Neural crest cell (in vitro differentiated cells): ENCODE measurements around the gene METTL17. TPM values are rescaled to one million over a fixed set of nuclear protein-coding genes. Genes with fewer than 3 reads are reported as not detected.
"Not testable (repeated sequence)": the region's sequence is repeated elsewhere in the genome, so short reads cannot be mapped to it uniquely, and the experiment has no call there.

ENCODE experiments used
- DNase-seq: peaks from one replicate; pipeline ENCODE4 v3.0.0; 2021; ENCODE audit warnings: low read depth, mixed read lengths, low spot score
- H3K27ac Mint-ChIP-seq: one replicate; pipeline ENCODE4 v1.8.0; 2021; ENCODE audit warnings: mild to moderate bottlenecking, mixed read lengths; ENCODE audit not compliant: unreplicated experiment
- H3K27me3 Mint-ChIP-seq: 2 replicates; pipeline ENCODE4 v1.8.0; 2021; ENCODE audit warnings: low read depth, mild to moderate bottlenecking, mixed read lengths
- H3K36me3 Mint-ChIP-seq: 2 replicates; pipeline ENCODE4 v1.8.0; 2021; ENCODE audit warnings: low read depth, mild to moderate bottlenecking, mixed read lengths
- H3K4me1 Mint-ChIP-seq: 2 replicates; pipeline ENCODE4 v1.8.0; 2021; ENCODE audit warnings: mixed read lengths
- H3K4me3 Mint-ChIP-seq: one replicate; pipeline ENCODE4 v1.8.0; 2021; ENCODE audit warnings: mild to moderate bottlenecking, mixed read lengths
- H3K9me3 Mint-ChIP-seq: 2 replicates; pipeline ENCODE4 v1.8.0; 2021; ENCODE audit warnings: mixed read lengths
- CTCF ChIP-seq: fragments of 200-600 bp; sonication (generic); conservative IDR thresholded peaks from 2 replicates; pipeline ENCODE4 v1.5.0; 2021; ENCODE audit warnings: antibody characterized with exemption, mild to moderate bottlenecking
- total RNA-seq: library from RNA; stranded (reverse); gene quantifications from 2 replicates; pipeline ENCODE4 v1.2.1, GENCODE V29; 2021

METTL17 gene
- total RNA-seq, 1 donor from 2014 or later: 86.5 TPM

GRCh38 chr14:21040370-21040925 is 50.7 kb downstream of the METTL17 start:
- H3K4me1 Mint-ChIP-seq: peaks cover 7% of the 10 kb centered on the region
- H3K27me3 Mint-ChIP-seq: peaks cover 29% of the 10 kb centered on the region
- no peak for DNase-seq
- H3K9me3 Mint-ChIP-seq: no peaks in the 10 kb centered on the region
- H3K27ac Mint-ChIP-seq: no peak overlapping the region
- H3K4me3 Mint-ChIP-seq: no peak overlapping the region
- no peaks in the 10 kb centered on the region for H3K36me3 Mint-ChIP-seq
- TF ChIP-seq CTCF: no peak

- H3K9me3 Mint-ChIP-seq, H3K4me3 Mint-ChIP-seq: not testable (repeated sequence)
Measured at GRCh38 chr14:21040941-21041340, 51.2 kb downstream of the METTL17 start.

GRCh38 chr14:21041676-21042433 is 52.1 kb downstream of the METTL17 start, which contains the start of gene RNASE7:
Gene RNASE7 (plus strand): TSS chr14:21042362. CDS start chr14:21042993, 631 bp downstream.
- Mint-ChIP-seq H3K4me1 (peaks cover 7% of the 10 kb centered on the region), H3K27ac (peak within 1 kb of the TSS; percentile 83), H3K36me3 (no peaks in the 10 kb centered on the region), H3K4me3 (no peak within 1 kb of the TSS), H3K27me3 (peaks cover 32% of the 10 kb centered on the region), H3K9me3 (no peaks in the 10 kb centered on the region)
- no peak for TF ChIP-seq CTCF
- no peak for DNase-seq

More at GRCh38 chr14:21040941-21041340, 51.2 kb downstream of the METTL17 start:
- H3K36me3 Mint-ChIP-seq, H3K27ac Mint-ChIP-seq, DNase-seq, H3K4me1 Mint-ChIP-seq: not testable (repeated sequence)
- H3K27me3 Mint-ChIP-seq: peaks cover 32% of the 10 kb centered on the region

- Mint-ChIP-seq H3K27ac (no peak overlapping the region), H3K27me3 (peaks cover 32% of the 10 kb centered on the region), H3K4me3 (no peak overlapping the region), H3K4me1 (peaks cover 7% of the 10 kb centered on the region), H3K36me3 (no peaks in the 10 kb centered on the region), H3K9me3 (no peaks in the 10 kb centered on the region)
- DNase-seq: no peak
- no peak for TF ChIP-seq CTCF
Measured at GRCh38 chr14:21042918-21043317, 53.1 kb downstream of the METTL17 start.

GRCh38 chr14:21043387-21043973 is 53.7 kb downstream of the METTL17 start:
- Mint-ChIP-seq H3K4me1 (peaks cover 7% of the 10 kb centered on the region), H3K27ac (no peak overlapping the region), H3K36me3 (no peaks in the 10 kb centered on the region), H3K27me3 (peaks cover 32% of the 10 kb centered on the region), H3K9me3 (no peaks in the 10 kb centered on the region), H3K4me3 (no peak overlapping the region)
- no peak for DNase-seq
- no peak for TF ChIP-seq CTCF
